HG03139 (cell line): ENCODE results near the gene NFATC4.
A peak's percentile ranks its signal among the peaks of the same experiment; 100 is the strongest.
"Not testable (repeated sequence)": the region's sequence is repeated elsewhere in the genome, so short reads cannot be mapped to it uniquely, and the experiment has no call there.

Experiments used
- ATAC-seq: cut with Tn5 transposase; IDR thresholded peaks from one replicate; pipeline ENCODE4 v1.9.1; 2021; ENCODE audit not compliant: unreplicated experiment

Gene NFATC4

GRCh38 chr14:24367514-24368211 lies at the start of gene NFATC4:
TSS of gene NFATC4 (plus strand) at chr14:24368184. CDS start at chr14:24368341, 157 bp downstream.
- peak; percentile 1 for ATAC-seq

- ATAC-seq: no peak
Measured at GRCh38 chr14:24321212-24321975, 46.6 kb upstream of the NFATC4 start.

GRCh38 chr14:24322672-24323071 lies 45.3 kb upstream of the NFATC4 start:
- ATAC-seq: no peak

- ATAC-seq: no peak
Measured at GRCh38 chr14:24323341-24323740, 44.6 kb upstream of the NFATC4 start.

DNA sequence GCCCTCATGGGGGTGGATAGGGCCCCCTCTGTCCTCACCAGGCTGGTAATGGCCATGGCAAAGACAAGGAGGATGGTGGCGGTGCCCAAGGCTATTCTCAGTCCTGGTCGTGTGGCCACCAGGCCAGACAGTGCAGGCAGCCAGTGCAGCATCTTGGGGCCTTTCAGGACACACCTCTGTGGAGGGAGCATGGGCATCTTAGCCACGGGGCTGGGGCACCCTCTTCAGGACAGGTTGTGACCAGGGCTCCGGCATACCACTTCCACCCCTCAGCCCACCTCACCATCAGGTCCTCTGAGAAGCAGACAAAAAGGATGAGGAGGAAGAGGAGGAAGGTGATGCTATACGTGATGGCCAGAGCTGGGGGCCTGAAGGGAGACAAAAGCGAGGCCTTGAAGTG lies 44.0 kb upstream of the NFATC4 start:
- no peak for ATAC-seq

DNA sequence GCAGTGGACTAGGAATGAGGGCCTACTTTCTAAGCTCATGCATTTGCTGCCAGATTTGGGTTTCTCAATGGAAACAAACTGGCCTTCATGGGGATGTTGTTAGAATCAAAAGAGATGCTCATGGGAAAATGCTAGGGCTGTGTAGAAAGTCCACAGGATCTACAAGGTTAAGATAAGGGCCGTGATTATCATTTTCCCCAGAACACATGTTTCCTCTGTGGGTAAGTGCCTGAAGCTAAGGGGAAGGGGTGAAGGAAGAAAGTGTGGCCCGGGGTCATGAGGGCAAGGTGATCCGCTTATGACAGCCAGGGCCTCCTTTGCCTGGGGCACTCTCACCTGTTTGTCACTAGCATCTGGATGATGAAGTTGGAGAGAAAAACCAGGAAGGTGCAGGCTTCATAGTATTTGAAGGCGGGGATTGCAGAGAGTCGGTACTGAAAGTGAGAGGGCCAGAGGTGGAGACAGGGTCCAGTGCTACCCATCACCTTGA lies 42.9 kb upstream of the NFATC4 start:
- no peak for ATAC-seq

- no peak for ATAC-seq
Measured at GRCh38 chr14:24325963-24326362, 42.0 kb upstream of the NFATC4 start.

DNA sequence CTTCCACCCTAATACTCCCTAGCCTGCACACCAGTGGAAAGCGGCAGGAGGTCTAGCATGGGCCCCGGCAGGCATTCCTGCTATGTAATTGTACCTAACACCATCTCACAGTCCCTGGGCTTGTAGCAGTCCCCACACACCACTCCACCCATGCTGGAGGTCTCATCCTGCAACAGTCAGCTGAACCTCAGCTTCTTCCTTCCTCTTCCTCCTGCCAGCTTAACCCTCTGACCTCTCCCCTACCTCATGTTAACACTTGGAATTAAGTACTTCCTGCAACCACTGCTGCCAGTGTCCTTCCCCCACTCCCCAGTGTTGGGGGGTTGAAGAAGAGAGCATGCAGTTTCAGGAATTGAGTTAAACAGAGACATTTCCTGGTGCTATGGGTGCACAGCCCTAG lies 40.7 kb upstream of the NFATC4 start:
- no peak for ATAC-seq

GRCh38 chr14:24327914-24328313 lies 40.1 kb upstream of the NFATC4 start:
- ATAC-seq: not testable (repeated sequence)

- ATAC-seq: no peak
Measured at GRCh38 chr14:24329073-24329663, 38.8 kb upstream of the NFATC4 start.

- ATAC-seq: no peak
Measured at GRCh38 chr14:24329736-24330135, 38.2 kb upstream of the NFATC4 start.

DNA sequence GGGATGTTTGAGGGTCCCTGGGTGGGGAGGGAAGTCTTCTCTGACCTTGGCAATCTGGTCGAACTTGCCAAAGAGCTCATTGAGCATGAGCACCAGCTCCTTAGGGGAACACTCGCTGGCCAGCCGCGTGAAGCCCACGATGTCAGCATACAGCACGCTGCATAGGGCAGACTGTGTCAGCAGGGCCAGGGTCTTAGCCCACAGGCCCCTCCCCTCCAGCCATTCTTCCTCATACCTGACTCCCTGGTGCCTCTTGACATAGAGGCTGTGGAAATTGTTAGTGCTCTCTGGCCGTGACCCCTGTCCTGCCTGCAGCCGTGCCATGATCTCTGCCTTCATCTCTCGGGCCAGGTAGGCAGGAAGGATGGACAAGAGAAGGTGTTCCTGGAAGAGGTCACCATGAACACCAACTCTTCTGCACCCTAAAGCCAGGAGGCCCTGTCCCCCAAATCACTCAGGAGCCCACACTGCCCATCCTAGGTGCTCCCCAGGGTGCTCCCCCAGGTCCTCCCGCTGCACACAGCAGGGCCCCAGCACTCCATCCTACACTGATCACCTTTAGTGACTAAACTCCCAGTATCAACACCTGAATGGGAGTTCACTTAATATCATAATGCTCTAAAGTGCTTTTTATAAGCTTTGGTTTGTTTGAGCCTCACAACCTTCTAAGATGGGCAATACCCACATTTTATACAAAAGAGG lies 36.9 kb upstream of the NFATC4 start:
- ATAC-seq: no peak

DNA sequence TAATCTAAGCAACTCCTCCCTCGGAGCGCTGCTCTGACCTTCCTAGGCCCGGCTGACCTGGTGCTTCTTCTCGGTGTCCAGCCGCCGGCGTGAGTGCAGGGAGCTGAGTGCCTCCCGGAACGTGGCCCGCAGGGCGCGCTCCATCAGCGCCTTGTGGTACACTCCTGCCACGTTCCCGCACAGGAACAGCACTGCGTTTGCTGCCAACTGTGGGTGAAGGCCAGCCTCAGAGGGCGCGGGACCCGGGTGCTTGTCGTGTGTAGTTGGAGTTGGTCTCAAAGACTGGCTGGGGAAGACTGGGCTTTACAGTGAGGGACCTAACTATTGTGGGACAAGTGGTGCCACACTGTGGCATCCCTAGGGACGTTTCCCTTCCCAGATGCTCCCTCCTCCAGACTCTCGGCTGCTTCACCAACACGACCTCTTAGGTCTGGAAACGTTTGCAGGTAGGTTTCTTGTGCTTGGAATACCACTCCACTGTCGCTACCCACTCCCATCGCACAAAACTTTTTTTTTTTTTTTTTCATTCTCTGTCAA lies 36.2 kb upstream of the NFATC4 start:
- no peak for ATAC-seq

DNA sequence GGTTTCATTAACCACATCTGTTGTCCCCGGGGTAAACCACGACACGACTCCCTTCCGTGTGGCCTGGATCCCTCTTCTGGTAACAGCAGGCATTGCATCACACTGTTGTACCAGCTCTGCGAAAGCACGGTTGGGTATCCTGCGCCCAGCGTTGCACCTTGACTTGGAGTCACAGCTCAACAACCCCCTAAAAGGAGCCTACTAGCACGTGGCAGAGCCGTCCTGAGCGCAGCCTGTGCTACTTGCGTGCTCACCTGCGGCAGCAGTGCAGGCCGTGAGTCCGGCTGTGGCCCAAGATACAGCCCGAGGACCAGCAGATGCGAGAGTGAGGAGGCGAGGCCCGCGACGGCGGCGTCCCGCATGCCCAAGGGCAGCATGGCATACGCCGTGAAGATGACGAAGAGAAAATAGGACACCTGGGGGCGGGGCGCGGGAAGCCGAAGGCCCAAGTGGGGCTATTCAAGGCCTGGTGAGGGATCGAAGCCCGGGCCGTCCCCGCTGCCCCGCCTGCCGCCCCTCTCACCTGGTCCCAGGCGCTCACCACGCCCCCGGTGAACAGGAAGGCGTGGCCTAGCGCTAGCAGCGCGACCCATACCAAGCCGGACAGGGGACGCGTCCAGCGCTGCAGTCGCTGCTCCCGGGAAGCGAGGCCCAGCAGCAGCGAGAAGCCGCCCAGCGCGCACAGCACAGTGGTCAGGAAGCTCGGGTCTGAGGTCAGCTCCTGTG lies 35.6 kb upstream of the NFATC4 start:
- peak; percentile 77 for ATAC-seq

- ATAC-seq: no peak
Measured at GRCh38 chr14:24334431-24335291, 33.3 kb upstream of the NFATC4 start, which contains the start of gene ADCY4. TSS of gene ADCY4 (minus strand) at chr14:24335071. CDS start at chr14:24334652, 419 bp downstream.

GRCh38 chr14:24335461-24336171 lies 32.4 kb upstream of the NFATC4 start:
- ATAC-seq: no peak

DNA sequence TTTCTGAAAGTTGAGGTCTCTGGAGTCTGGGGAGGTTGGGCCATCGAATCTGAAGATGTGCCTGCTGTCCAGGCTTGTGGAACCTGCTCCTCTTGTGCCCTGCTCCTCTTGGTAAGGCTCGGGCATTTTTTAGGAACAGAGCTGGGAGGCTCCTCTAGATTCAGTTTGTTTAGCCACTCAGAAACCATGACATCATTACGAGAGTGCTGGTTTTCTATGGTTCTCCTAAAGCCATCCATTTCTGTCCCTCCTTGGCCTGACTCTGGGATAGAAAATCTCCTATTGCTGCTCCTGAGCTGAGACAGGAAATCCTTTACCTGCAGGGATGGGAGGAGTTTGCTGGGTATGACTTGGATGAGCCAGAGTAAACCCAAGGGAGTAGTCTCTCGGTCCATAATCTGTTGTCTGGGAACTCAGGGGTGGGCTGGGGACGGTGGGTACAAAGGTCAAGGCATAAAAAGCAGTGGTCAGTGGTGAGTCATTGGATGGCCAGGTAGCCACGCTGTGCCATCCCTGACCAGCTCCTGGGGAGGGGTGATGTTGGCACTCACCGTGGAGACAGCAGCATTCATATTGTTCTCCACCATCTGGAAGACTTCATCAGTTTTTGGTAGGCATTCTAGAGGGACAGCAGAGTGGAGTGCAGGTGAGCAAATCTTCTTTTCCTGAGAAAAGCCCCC lies 30.7 kb upstream of the NFATC4 start:
- ATAC-seq: no peak

DNA sequence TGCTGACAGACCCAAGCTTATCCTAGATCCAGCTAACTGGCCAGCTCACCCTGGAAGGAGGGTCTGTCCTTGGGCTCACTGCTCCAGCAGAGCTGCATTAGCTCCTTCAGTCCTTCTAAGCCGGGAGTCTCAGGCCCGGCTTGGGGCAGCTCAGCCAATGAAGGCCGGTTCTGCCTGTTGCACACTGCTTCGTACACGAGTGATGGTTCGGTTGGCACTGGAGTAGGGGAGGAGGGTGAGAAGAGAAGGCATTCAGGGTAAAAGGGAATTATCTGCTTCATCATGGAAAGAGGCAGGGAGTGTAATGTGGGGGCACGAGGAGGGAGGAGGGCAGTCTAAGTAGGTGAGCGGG lies 30.2 kb upstream of the NFATC4 start:
- no peak for ATAC-seq
